ENCODE measurements around the gene NECTIN1.

Gene NECTIN1

GRCh38 chr11:119754656-119755355 is 25.8 kb upstream of the NECTIN1 start:
- no peak for DNase-seq

- no peak for DNase-seq
Measured at GRCh38 chr11:119754199-119754598, 25.2 kb upstream of the NECTIN1 start.

- no peak for DNase-seq
Measured at GRCh38 chr11:119752946-119753345, 23.9 kb upstream of the NECTIN1 start.

GRCh38 chr11:119752345-119752871 is 23.4 kb upstream of the NECTIN1 start:
- no peak for DNase-seq

GRCh38 chr11:119750056-119750455 is 21.1 kb upstream of the NECTIN1 start:
- no peak for DNase-seq

GRCh38 chr11:119749006-119749565 is 20.1 kb upstream of the NECTIN1 start:
- DNase-seq = no peak

GRCh38 chr11:119747868-119748660 is 19.1 kb upstream of the NECTIN1 start:
- DNase-seq = no peak

- no peak for DNase-seq
Measured at GRCh38 chr11:119745776-119746535, 17.0 kb upstream of the NECTIN1 start.

GRCh38 chr11:119745112-119745511 is 16.1 kb upstream of the NECTIN1 start:
- DNase-seq = no peak

GRCh38 chr11:119744577-119744976 is 15.6 kb upstream of the NECTIN1 start:
- no peak for DNase-seq

- DNase-seq = no peak
Measured at GRCh38 chr11:119743006-119743405, 14.0 kb upstream of the NECTIN1 start.

- no peak for DNase-seq
Measured at GRCh38 chr11:119742263-119742861, 13.4 kb upstream of the NECTIN1 start.

- DNase-seq = no peak
Measured at GRCh38 chr11:119741369-119742262, 12.6 kb upstream of the NECTIN1 start.

- DNase-seq = no peak
Measured at GRCh38 chr11:119739975-119740374, 11.0 kb upstream of the NECTIN1 start.

- DNase-seq = no peak
Measured at GRCh38 chr11:119739021-119739703, 10.2 kb upstream of the NECTIN1 start.

GRCh38 chr11:119738059-119738439 is 9.0 kb upstream of the NECTIN1 start:
- DNase-seq = no peak

GRCh38 chr11:119737366-119738058 is 8.5 kb upstream of the NECTIN1 start:
- DNase-seq = no peak

GRCh38 chr11:119734788-119735187 is 5.8 kb upstream of the NECTIN1 start:
- DNase-seq = no peak

- DNase-seq = no peak
Measured at GRCh38 chr11:119730789-119731386, 1.9 kb upstream of the NECTIN1 start.
